Measurements from ENCODE around the gene SPOP.
A peak's percentile ranks its signal among the peaks of the same experiment; 100 is the strongest.
"Not testable (repeated sequence)": the region's sequence is repeated elsewhere in the genome, so short reads cannot be mapped to it uniquely, and the experiment has no call there.

SPOP gene

DNA sequence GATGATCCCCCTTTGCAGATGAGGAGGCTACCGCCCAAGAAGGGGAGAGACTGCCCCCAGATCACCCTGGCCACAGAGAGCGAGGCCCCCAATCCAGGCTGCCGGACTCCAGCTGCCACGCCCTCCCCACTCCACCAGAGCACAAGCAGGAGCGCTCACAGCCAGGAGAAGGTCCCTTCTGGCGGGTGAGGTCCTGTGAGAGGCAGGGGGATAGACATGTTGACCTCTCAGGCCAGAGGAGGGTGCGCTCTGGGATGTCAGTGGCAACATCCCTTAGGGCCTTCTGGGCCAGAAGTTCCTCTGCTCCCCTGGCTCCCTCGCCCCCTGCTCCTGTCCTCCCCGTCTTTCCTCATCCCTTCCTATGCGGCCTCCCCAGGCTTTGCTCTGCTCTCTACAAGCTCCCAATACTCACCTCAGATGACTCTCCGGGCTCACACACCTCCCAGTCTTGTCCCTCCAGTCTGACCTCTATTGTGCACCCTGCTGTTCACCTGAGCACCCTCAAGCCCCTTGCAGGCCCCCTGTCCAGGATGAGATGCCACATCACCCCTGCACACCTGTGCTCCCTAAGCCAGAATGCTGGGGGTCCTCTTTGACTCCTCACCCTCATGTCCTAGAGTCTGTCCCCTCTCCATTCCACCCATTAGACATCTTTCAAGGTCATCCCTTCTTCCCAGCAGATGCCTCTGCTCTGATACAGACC is 107.2 kb downstream of the SPOP start:
- no peaks in the 10 kb centered on the region for H4K20me1 ChIP-seq (ENCODE audit: insufficient read depth, low read length)
- H3K27me3 ChIP-seq (ENCODE audit: insufficient read depth, low read length, poor library complexity) = peaks cover 42% of the 10 kb centered on the region
- H3K9ac ChIP-seq (ENCODE audit: low read depth, low read length) = peak overlapping the region; percentile 66
- H3K4me1 ChIP-seq (ENCODE audit: insufficient read depth, low read length) = peaks cover 18% of the 10 kb centered on the region
- H2AFZ ChIP-seq (ENCODE audit: low read depth, low read length) = peak overlapping the region; percentile 87
- no peak overlapping the region for H3K27ac ChIP-seq (ENCODE audit: low read length)
- peak overlapping the region in 1 of 2 experiments; percentile 65; a peak in 2 of 4 replicates for H3K4me3 ChIP-seq (ENCODE audit: low read depth in 1 of 2, low read length in 2 of 2)
- H3K36me3 ChIP-seq (ENCODE audit: insufficient read depth, low read length) = no peaks in the 10 kb centered on the region
- no peaks in the 10 kb centered on the region for H3K9me3 ChIP-seq (ENCODE audit: insufficient read depth, low read length, severe bottlenecking)
- DNase-seq = no peak
- no peaks in the 10 kb centered on the region for H3K79me2 ChIP-seq (ENCODE audit: insufficient read depth, low read length)
- no peak for ATAC-seq (ENCODE audit: insufficient read depth, low read depth)
- TF ChIP-seq EZH2 (IDR thresholded peaks at IDR 0.05; ENCODE audit: borderline replicate concordance, low read depth, low read length, severe bottlenecking) = no peak
- TF ChIP-seq, protein P1, sequence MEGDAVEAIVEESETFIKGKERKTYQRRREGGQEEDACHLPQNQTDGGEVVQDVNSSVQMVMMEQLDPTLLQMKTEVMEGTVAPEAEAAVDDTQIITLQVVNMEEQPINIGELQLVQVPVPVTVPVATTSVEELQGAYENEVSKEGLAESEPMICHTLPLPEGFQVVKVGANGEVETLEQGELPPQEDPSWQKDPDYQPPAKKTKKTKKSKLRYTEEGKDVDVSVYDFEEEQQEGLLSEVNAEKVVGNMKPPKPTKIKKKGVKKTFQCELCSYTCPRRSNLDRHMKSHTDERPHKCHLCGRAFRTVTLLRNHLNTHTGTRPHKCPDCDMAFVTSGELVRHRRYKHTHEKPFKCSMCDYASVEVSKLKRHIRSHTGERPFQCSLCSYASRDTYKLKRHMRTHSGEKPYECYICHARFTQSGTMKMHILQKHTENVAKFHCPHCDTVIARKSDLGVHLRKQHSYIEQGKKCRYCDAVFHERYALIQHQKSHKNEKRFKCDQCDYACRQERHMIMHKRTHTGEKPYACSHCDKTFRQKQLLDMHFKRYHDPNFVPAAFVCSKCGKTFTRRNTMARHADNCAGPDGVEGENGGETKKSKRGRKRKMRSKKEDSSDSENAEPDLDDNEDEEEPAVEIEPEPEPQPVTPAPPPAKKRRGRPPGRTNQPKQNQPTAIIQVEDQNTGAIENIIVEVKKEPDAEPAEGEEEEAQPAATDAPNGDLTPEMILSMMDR (IDR thresholded peaks at IDR 0.05; ENCODE audit: borderline replicate concordance, extremely low read depth, low read length, poor library complexity, severe bottlenecking) = no peak
- peak overlapping the region; percentile 70 for H3K4me2 ChIP-seq (ENCODE audit: insufficient read depth, low read length)

DNA sequence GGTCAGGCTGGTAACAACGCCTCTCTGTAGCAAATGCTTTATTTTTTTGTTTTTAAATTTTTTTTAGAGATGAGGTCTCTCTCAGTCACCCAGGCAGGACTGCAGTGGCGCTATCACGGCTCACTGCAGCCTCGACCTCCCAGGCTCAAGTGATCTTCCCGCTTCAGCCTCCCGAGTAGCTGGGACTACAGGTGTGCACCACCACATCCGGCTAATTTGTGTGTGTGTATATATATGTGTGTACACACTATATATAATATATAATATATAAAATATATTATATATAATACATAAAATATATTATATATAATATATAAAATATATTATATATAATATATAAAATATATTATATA is 109.2 kb downstream of the SPOP start:
- not testable (repeated sequence) for H3K79me2 ChIP-seq (ENCODE audit: insufficient read depth, low read length); H3K4me3 ChIP-seq (ENCODE audit: low read depth in 1 of 2, low read length in 2 of 2); ATAC-seq (ENCODE audit: insufficient read depth, low read depth); H3K9ac ChIP-seq (ENCODE audit: low read depth, low read length); H3K4me2 ChIP-seq (ENCODE audit: insufficient read depth, low read length); H4K20me1 ChIP-seq (ENCODE audit: insufficient read depth, low read length); H3K27ac ChIP-seq (ENCODE audit: low read length); H3K36me3 ChIP-seq (ENCODE audit: insufficient read depth, low read length); H3K9me3 ChIP-seq (ENCODE audit: insufficient read depth, low read length, severe bottlenecking); H2AFZ ChIP-seq (ENCODE audit: low read depth, low read length)
- H3K4me1 ChIP-seq (ENCODE audit: insufficient read depth, low read length) = peaks cover 18% of the 10 kb centered on the region
- H3K27me3 ChIP-seq (ENCODE audit: insufficient read depth, low read length, poor library complexity) = peaks cover 36% of the 10 kb centered on the region
- peak; percentile 14 for DNase-seq

DNA sequence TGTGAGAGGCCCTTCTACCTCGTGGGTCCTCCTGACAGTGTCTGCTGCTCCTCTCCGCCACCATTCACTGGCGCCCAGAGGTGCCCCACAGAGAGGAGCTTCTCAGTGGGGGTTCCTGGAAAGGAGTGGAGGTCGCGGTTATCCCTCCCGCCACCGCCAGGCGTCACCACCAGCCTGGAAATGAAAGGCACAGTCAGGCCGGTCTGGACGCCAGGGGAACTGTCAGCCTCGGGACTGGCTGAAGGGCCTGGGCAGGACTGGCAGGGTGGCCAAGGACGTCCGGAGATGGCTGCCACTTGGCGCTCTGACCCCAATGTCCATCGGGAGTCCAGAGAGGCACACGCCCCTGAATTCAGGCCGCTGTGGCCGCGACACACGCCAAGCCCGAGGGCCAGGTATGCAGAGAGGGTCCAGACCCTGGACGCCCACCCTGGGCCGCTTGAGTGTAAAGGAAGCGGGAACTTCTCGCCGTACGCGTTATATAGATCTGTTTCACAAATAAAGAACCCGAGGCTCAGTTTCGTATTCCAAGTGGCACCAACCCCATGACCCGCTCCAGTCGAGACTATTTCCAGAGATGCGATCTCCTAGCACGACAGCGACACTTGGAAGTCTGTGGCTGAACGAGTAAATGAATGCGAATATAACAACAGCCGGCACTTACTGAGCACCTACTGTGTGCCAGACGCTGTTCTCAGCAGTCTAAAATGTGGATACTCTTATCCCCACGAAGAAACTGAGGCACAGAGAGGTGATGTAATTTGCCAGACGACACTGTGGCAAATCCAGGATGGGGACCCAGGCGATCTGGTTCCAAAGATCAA is 109.8 kb downstream of the SPOP start:
- TF ChIP-seq EZH2 (IDR thresholded peaks at IDR 0.05; ENCODE audit: borderline replicate concordance, low read depth, low read length, severe bottlenecking) = no peak
- TF ChIP-seq, protein P1 (IDR thresholded peaks at IDR 0.05; ENCODE audit: borderline replicate concordance, extremely low read depth, low read length, poor library complexity, severe bottlenecking) = peak; percentile 98
- DNase-seq (peak; percentile 79), ATAC-seq (ENCODE audit: insufficient read depth, low read depth) (peak; percentile 56)
- Histone ChIP-seq H3K36me3 (ENCODE audit: insufficient read depth, low read length) (no peaks in the 10 kb centered on the region), H3K4me1 (ENCODE audit: insufficient read depth, low read length) (peaks cover 18% of the 10 kb centered on the region), H4K20me1 (ENCODE audit: insufficient read depth, low read length) (no peaks in the 10 kb centered on the region), H3K27me3 (ENCODE audit: insufficient read depth, low read length, poor library complexity) (peaks cover 31% of the 10 kb centered on the region), H3K9ac (ENCODE audit: low read depth, low read length) (no peak overlapping the region), H3K79me2 (ENCODE audit: insufficient read depth, low read length) (no peaks in the 10 kb centered on the region), H3K9me3 (ENCODE audit: insufficient read depth, low read length, severe bottlenecking) (no peaks in the 10 kb centered on the region), H3K4me3 (ENCODE audit: low read depth in 1 of 2, low read length in 2 of 2) (no peak overlapping the region), H2AFZ (ENCODE audit: low read depth, low read length) (peak overlapping the region; percentile 69), H3K4me2 (ENCODE audit: insufficient read depth, low read length) (peak overlapping the region; percentile 58), H3K27ac (ENCODE audit: low read length) (no peak overlapping the region)

DNA sequence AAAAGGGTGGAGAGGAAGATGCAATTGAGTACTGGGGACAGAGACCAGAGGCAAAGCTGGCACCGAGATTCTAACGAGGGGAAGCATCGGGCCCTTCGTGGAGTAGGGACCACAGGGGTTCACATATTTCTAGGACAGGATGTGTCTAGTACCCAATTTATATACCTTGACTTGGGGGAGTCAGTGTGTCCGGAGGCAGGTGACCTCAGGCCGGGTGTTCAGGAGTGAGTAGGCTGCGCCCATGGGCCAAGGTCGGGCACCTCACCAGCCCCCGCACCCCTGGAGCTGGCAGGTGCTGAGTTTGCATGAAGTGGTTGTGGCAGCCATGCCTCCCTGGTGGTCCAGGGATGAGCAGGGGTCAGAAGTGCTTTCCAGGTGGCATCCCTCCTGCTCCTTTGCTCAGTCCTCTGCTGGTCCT is 110.8 kb downstream of the SPOP start:
- no peaks in the 10 kb centered on the region for H3K36me3 ChIP-seq (ENCODE audit: insufficient read depth, low read length)
- DNase-seq (no peak), ATAC-seq (ENCODE audit: insufficient read depth, low read depth) (no peak)
- H3K27ac ChIP-seq (ENCODE audit: low read length) = no peak overlapping the region
- no peak overlapping the region for H3K9ac ChIP-seq (ENCODE audit: low read depth, low read length)
- no peaks in the 10 kb centered on the region for H3K9me3 ChIP-seq (ENCODE audit: insufficient read depth, low read length, severe bottlenecking)
- no peak for TF ChIP-seq EZH2 (IDR thresholded peaks at IDR 0.05; ENCODE audit: borderline replicate concordance, low read depth, low read length, severe bottlenecking)
- TF ChIP-seq, protein P1 (IDR thresholded peaks at IDR 0.05; ENCODE audit: borderline replicate concordance, extremely low read depth, low read length, poor library complexity, severe bottlenecking) = no peak
- H3K27me3 ChIP-seq (ENCODE audit: insufficient read depth, low read length, poor library complexity) = peaks cover 26% of the 10 kb centered on the region
- no peak overlapping the region for H3K4me2 ChIP-seq (ENCODE audit: insufficient read depth, low read length)
- no peaks in the 10 kb centered on the region for H3K79me2 ChIP-seq (ENCODE audit: insufficient read depth, low read length)
- H2AFZ ChIP-seq (ENCODE audit: low read depth, low read length) = no peak overlapping the region
- peaks cover 18% of the 10 kb centered on the region for H3K4me1 ChIP-seq (ENCODE audit: insufficient read depth, low read length)
- no peak overlapping the region for H3K4me3 ChIP-seq (ENCODE audit: low read depth in 1 of 2, low read length in 2 of 2)
- H4K20me1 ChIP-seq (ENCODE audit: insufficient read depth, low read length) = no peaks in the 10 kb centered on the region
